Activated CD4-positive, alpha-beta T cell treated with anti-CD3 and anti-CD28 coated beads, Interleukin-2, amount 10 ng/mL, durations not matched to agents 24 days and 14 days (primary cell): ENCODE results near the gene SRGN. TPM values are rescaled to one million over a fixed set of nuclear protein-coding genes. Genes with fewer than 3 reads are reported as not detected.
A peak's percentile ranks its signal among the peaks of the same experiment; 100 is the strongest.

Experiments used
- DNase-seq: peaks from one replicate; pipeline ENCODE4 v3.0.0; 2022
- H3K27ac Mint-ChIP-seq: one replicate; pipeline ENCODE4 v1.8.0; 2022; ENCODE audit warnings: mild to moderate bottlenecking, mixed read lengths
- H3K27me3 Mint-ChIP-seq: one replicate; pipeline ENCODE4 v1.8.0; 2022; ENCODE audit warnings: mixed read lengths
- H3K36me3 Mint-ChIP-seq: one replicate; pipeline ENCODE4 v1.8.0; 2022; ENCODE audit warnings: low read depth, mild to moderate bottlenecking, mixed read lengths
- H3K4me1 Mint-ChIP-seq: one replicate; pipeline ENCODE4 v1.8.0; 2021; ENCODE audit warnings: mixed read lengths
- H3K4me3 Mint-ChIP-seq: one replicate; pipeline ENCODE4 v1.8.0; 2022; ENCODE audit warnings: mild to moderate bottlenecking, moderate library complexity, mixed read lengths
- H3K9me3 Mint-ChIP-seq: one replicate; pipeline ENCODE4 v1.8.0; 2021; ENCODE audit warnings: mixed read lengths
- intact Hi-C: fragments of 100-400 bp; cut with micrococcal nuclease; formaldehyde crosslinking; loops from one replicate; pipeline ENCODE4 v1.15.1; 2023
- total RNA-seq: library from RNA; stranded (reverse); gene quantifications from 2 replicates; pipeline ENCODE4 v1.2.3, GENCODE V29; 2022

SRGN gene
- total RNA-seq, 1 donor from 2014 or later: 996 TPM

GRCh38 chr10:69089638-69090599 lies 2.0 kb downstream of the SRGN start:
- DNase-seq: peak; percentile 94

DNA sequence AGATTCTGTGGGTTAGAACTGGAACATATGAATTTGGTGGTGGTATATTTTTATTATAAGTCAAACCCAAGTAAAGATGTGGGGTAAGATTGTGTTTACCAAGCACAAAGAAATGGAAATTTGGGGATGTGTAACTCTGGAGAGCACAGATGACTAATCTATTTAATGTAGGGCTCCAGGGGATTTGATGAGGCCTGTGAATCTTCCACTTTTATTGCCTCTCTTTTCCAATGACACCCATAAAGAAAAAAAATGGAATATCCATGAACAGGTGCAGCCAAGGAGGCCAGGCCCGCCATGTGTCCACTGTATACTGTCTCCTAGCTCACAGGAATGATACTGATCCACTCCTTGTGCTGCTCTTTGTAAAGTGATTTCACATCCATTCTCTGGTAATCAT lies 2.8 kb downstream of the SRGN start:
- H3K9me3 Mint-ChIP-seq: peaks cover 2% of the 10 kb centered on the region
- intact Hi-C loops: loop anchor here (1.0 to 2.0 kb wide), 5 partner anchors 34 to 133 kb away; partner anchors contain the start of gene VPS26A
- peak overlapping the region; percentile 88 for H3K4me3 Mint-ChIP-seq
- peaks cover 55% of the 10 kb centered on the region for H3K36me3 Mint-ChIP-seq
- H3K27me3 Mint-ChIP-seq: no peaks in the 10 kb centered on the region
- peak overlapping the region; percentile 100 for H3K27ac Mint-ChIP-seq
- peak; percentile 66 for DNase-seq
- H3K4me1 Mint-ChIP-seq: peaks cover 54% of the 10 kb centered on the region

More at GRCh38 chr10:69089638-69090599, 2.0 kb downstream of the SRGN start:
- peaks cover 2% of the 10 kb centered on the region for H3K9me3 Mint-ChIP-seq
- H3K4me3 Mint-ChIP-seq: peak overlapping the region; percentile 88
- no peaks in the 10 kb centered on the region for H3K27me3 Mint-ChIP-seq
- intact Hi-C loops: loop anchor here (1.0 to 5.0 kb wide), 7 partner anchors 34 to 368 kb away; partner anchors contain the start of genes CCAR1, DDX50 and VPS26A
- peaks cover 52% of the 10 kb centered on the region for H3K36me3 Mint-ChIP-seq
- H3K4me1 Mint-ChIP-seq: peaks cover 58% of the 10 kb centered on the region
- H3K27ac Mint-ChIP-seq: peak overlapping the region; percentile 100

GRCh38 chr10:69091143-69091651 lies 3.3 kb downstream of the SRGN start:
- intact Hi-C loops: loop anchor here (2.0 kb wide), 1 partner anchor 94 kb away; no protein-coding TSS in a partner anchor
- no peaks in the 10 kb centered on the region for H3K27me3 Mint-ChIP-seq
- H3K4me3 Mint-ChIP-seq: peak overlapping the region; percentile 88
- peaks cover 51% of the 10 kb centered on the region for H3K4me1 Mint-ChIP-seq
- H3K36me3 Mint-ChIP-seq: peaks cover 55% of the 10 kb centered on the region
- peak; percentile 66 for DNase-seq
- H3K9me3 Mint-ChIP-seq: peaks cover 2% of the 10 kb centered on the region
- peak overlapping the region; percentile 100 for H3K27ac Mint-ChIP-seq

DNA sequence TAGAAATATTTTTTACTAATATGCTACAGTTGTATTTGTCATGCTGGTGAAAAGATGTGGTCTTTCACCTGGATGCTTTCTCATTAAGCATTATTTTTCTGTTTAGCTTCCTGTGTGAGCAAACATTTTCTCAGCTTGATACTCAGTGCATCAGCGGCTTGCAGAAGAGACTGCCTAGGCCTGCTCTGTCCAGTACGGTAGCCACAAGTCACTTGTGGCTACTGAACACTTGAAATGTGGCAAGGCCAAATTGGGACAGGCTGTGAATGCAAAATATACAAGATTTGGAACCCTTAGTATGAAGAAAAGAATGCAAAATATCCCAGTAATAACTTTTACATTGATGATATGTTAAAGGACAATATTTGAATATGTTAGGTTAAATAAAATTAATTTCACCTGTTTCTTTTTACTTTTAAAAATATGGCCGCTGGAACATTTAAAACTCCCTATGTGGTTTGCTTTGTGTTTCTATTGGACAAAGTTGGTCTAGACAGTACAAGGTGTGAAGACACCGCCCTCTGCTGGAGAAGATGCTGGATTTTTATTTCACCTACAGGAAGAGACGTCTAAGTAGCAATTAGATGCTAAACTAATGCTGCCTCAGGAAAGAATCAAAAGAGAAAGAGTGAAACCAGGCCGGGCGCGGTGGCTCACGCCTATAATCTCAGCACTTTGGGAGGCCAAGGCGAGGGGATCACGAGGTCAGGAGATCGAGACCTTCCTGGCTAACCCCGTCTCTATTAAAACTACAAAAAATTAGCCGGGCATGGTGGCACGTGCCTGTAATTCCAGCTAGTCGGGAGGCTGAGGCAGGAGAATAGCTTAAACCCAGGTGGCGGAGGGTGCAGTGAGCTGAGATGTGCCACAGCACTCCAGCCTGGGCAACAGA lies 5.3 kb downstream of the SRGN start:
- intact Hi-C loops: loop anchor here (1.0 kb wide), 1 partner anchor 88 kb away; no protein-coding TSS in a partner anchor
- Mint-ChIP-seq H3K4me3 (peak overlapping the region; percentile 62), H3K36me3 (peaks cover 61% of the 10 kb centered on the region), H3K4me1 (peaks cover 46% of the 10 kb centered on the region), H3K27ac (peak overlapping the region; percentile 76), H3K27me3 (no peaks in the 10 kb centered on the region), H3K9me3 (peaks cover 2% of the 10 kb centered on the region)
- peak; percentile 95 for DNase-seq

DNA sequence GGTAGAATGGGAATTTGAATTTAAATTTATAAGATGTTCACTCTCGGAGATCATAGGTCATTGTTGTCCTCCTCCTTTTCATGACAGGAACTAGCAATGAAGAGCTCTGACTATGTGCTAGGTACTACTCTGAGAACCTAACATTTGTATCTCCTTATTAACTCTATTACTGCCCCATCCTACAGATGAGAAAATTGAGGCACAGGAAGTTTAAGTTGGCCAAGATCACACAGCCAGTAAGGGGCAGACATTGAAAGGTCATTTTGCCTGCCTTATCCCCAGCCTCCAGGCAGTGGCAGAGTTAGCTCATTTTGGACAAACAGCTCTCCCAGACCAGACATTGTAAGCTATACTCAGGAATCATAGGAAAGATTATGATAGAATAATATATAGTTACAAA lies 6.0 kb downstream of the SRGN start:
- Mint-ChIP-seq H3K27ac (no peak overlapping the region), H3K36me3 (peaks cover 57% of the 10 kb centered on the region), H3K9me3 (peaks cover under 1% of the 10 kb centered on the region), H3K27me3 (no peaks in the 10 kb centered on the region), H3K4me1 (peaks cover 46% of the 10 kb centered on the region), H3K4me3 (no peak overlapping the region)
- DNase-seq: no peak
- intact Hi-C loops: loop anchor here (1.0 kb wide), 1 partner anchor 89 kb away; no protein-coding TSS in a partner anchor

- H3K9me3 Mint-ChIP-seq: no peaks in the 10 kb centered on the region
- peaks cover 36% of the 10 kb centered on the region for H3K4me1 Mint-ChIP-seq
- DNase-seq: no peak
- intact Hi-C loops: no loop called here
- H3K36me3 Mint-ChIP-seq: peaks cover 56% of the 10 kb centered on the region
- H3K4me3 Mint-ChIP-seq: no peak overlapping the region
- H3K27ac Mint-ChIP-seq: peak overlapping the region; percentile 37
- H3K27me3 Mint-ChIP-seq: no peaks in the 10 kb centered on the region
Measured at GRCh38 chr10:69096045-69096444, 8.1 kb downstream of the SRGN start.

DNA sequence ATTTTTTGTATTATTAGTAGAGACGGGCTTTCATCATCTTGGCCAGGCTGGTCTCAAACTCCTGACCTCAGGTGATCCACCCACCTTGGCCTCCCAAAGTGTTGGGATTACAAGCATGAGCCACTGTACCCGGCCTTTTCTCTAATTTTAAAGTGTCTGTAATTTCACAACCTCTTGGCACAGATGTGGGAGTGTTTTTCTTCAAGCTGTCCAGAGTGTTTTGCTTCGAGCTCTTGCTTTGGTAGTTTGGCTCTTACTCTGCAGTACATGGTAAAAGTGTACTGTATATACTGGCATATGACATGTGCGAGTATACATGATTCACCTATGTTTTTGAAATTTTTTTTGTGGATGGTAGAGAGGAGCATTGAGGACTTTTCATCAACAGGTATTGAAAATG lies 9.8 kb downstream of the SRGN start:
- intact Hi-C loops: no loop called here
- DNase-seq: no peak

DNA sequence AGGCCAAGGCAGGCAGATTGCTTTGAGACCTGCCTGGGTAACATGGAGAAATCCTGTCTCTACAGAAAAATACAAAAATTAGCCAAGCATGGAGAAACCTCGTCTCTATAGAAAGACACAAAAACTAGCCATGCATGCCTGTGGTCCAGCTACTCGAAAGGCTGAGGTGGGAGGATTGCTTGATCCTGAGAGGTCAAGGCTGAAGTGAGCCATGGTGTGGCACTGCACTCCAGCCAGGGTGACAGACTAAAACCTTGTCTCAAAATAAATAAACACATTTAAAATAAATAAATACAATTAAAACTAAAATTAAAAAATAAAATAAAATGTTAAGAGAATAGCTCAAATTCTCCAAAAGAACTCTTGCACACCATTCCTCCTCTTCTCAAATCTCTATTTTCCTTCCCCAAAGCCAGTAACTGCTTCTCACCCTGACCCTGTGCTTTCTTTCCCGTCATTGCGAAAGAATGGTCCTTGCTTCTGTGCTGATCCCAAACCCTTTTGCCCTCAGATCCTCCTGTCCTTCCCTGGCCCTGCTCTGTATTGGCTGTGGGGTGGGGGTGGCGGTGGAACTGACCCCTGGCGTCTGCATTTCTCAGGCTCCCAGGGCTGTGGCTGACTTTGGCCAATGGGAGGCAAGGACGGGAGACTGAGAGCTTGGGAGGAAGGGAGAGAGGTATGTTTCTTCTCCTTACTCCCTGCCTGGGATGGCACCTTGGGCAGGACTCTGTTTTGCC lies 12.4 kb downstream of the SRGN start:
- DNase-seq: no peak
- no peaks in the 10 kb centered on the region for H3K27me3 Mint-ChIP-seq
- H3K4me1 Mint-ChIP-seq: peaks cover 41% of the 10 kb centered on the region
- H3K9me3 Mint-ChIP-seq: no peaks in the 10 kb centered on the region
- no peak overlapping the region for H3K4me3 Mint-ChIP-seq
- H3K36me3 Mint-ChIP-seq: peaks cover 65% of the 10 kb centered on the region
- intact Hi-C loops: no loop called here
- H3K27ac Mint-ChIP-seq: peak overlapping the region; percentile 42

More for the DNA sequence above, 9.8 kb downstream of the SRGN start:
- Mint-ChIP-seq H3K27ac (peak overlapping the region; percentile 57), H3K36me3 (peaks cover 63% of the 10 kb centered on the region), H3K4me1 (peaks cover 42% of the 10 kb centered on the region), H3K9me3 (no peaks in the 10 kb centered on the region), H3K4me3 (no peak overlapping the region), H3K27me3 (no peaks in the 10 kb centered on the region)

- no peak for DNase-seq
- H3K27me3 Mint-ChIP-seq: no peaks in the 10 kb centered on the region
- no peaks in the 10 kb centered on the region for H3K9me3 Mint-ChIP-seq
- H3K4me3 Mint-ChIP-seq: peak overlapping the region; percentile 59
- intact Hi-C loops: no loop called here
- peaks cover 38% of the 10 kb centered on the region for H3K4me1 Mint-ChIP-seq
- peaks cover 67% of the 10 kb centered on the region for H3K36me3 Mint-ChIP-seq
- H3K27ac Mint-ChIP-seq: peak overlapping the region; percentile 48
Measured at GRCh38 chr10:69101451-69102095, 13.7 kb downstream of the SRGN start.

GRCh38 chr10:69102440-69102839 lies 14.5 kb downstream of the SRGN start:
- peaks cover 38% of the 10 kb centered on the region for H3K4me1 Mint-ChIP-seq
- H3K27me3 Mint-ChIP-seq: no peaks in the 10 kb centered on the region
- no peak for DNase-seq
- peak overlapping the region; percentile 28 for H3K27ac Mint-ChIP-seq
- no peaks in the 10 kb centered on the region for H3K9me3 Mint-ChIP-seq
- H3K36me3 Mint-ChIP-seq: peaks cover 68% of the 10 kb centered on the region
- intact Hi-C loops: no loop called here
- peak overlapping the region; percentile 34 for H3K4me3 Mint-ChIP-seq

GRCh38 chr10:69103784-69104183 lies 15.9 kb downstream of the SRGN start:
- DNase-seq: no peak

DNA sequence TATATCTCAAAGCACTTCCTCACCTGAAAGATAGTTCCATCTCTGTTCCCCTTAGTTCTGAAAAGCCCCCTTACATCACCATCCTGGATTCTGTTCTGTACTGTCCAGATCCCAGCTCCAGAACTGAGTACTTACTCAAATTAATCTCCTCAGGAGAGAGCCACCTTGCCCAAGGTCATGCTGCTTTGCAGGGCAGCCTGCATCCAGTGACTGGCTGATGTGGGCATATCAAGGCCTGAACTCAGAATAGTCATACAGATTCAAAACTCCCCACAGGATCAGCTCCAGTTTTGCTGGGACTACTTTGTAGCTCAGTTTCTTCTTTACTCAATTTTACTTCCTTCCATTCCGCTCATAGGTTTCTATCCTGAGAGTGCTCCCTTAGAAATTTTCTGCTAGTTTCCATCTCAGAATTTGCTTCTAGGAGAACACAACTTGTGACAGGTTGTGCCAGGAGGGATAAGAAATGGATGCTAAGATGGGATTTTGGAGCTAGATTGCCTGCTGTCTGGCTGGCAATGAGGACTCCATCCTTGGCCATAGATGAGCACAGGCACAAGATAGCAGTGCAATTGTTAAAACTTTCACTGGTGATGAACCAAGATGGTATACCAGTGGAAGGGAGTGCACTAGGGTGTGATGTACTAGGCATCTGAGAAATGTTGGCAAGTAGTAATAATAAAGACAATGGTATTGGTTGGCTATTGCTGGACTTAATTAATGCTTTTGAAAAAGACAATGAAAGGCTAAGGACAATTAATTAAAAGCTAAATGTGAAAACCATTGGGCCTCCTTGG lies 17.3 kb downstream of the SRGN start:
- no peak overlapping the region for H3K27ac Mint-ChIP-seq
- H3K4me3 Mint-ChIP-seq: no peak overlapping the region
- DNase-seq: no peak
- intact Hi-C loops: no loop called here
- peaks cover 51% of the 10 kb centered on the region for H3K36me3 Mint-ChIP-seq
- no peaks in the 10 kb centered on the region for H3K27me3 Mint-ChIP-seq
- peaks cover 31% of the 10 kb centered on the region for H3K4me1 Mint-ChIP-seq
- H3K9me3 Mint-ChIP-seq: no peaks in the 10 kb centered on the region

More at GRCh38 chr10:69103784-69104183, 15.9 kb downstream of the SRGN start:
- no peak overlapping the region for H3K27ac Mint-ChIP-seq
- H3K27me3 Mint-ChIP-seq: no peaks in the 10 kb centered on the region
- no peak overlapping the region for H3K4me3 Mint-ChIP-seq
- H3K4me1 Mint-ChIP-seq: peaks cover 31% of the 10 kb centered on the region
- H3K36me3 Mint-ChIP-seq: peaks cover 60% of the 10 kb centered on the region
- H3K9me3 Mint-ChIP-seq: no peaks in the 10 kb centered on the region
- intact Hi-C loops: no loop called here
